Progenitor cell of endocrine pancreas (in vitro differentiated cells): ENCODE measurements around the gene ABI1. TPM values are rescaled to one million over a fixed set of nuclear protein-coding genes. Genes with fewer than 3 reads are reported as not detected.

ENCODE experiments used
- DNase-seq: peaks from one replicate; pipeline ENCODE4 v3.0.0; 2021; ENCODE audit warnings: low spot score; ENCODE audit not compliant: unreplicated experiment
- H3K27ac Mint-ChIP-seq: 2 replicates; pipeline ENCODE4 v1.8.0; 2021; ENCODE audit warnings: mild to moderate bottlenecking, moderate library complexity, mixed read lengths
- H3K27me3 Mint-ChIP-seq: 2 replicates; pipeline ENCODE4 v1.8.0; 2021; ENCODE audit warnings: mixed read lengths
- H3K36me3 Mint-ChIP-seq: 2 replicates; pipeline ENCODE4 v1.8.0; 2022; ENCODE audit warnings: mixed read lengths; ENCODE audit not compliant: insufficient read depth
- H3K4me1 Mint-ChIP-seq: 2 replicates; pipeline ENCODE4 v1.8.0; 2021; ENCODE audit warnings: low read depth, mixed read lengths
- H3K4me3 Mint-ChIP-seq: 2 replicates; pipeline ENCODE4 v1.8.0; 2021; ENCODE audit warnings: low read depth, mild to moderate bottlenecking, moderate library complexity, mixed read lengths
- H3K9me3 Mint-ChIP-seq: 2 replicates; pipeline ENCODE4 v1.8.0; 2021; ENCODE audit warnings: low read depth, mixed read lengths
- CTCF ChIP-seq: fragments of 200-600 bp; sonication (generic); IDR thresholded peaks from one replicate; pipeline ENCODE4 v1.5.0; 2021; ENCODE audit warnings: antibody characterized with exemption, mild to moderate bottlenecking; ENCODE audit not compliant: unreplicated experiment
- total RNA-seq: library from RNA; stranded (reverse); gene quantifications from 2 replicates; pipeline ENCODE4 v1.2.1, GENCODE V29; 2021

ABI1 gene
- total RNA-seq, 1 donor from 2014 or later: 48.2 TPM

DNA sequence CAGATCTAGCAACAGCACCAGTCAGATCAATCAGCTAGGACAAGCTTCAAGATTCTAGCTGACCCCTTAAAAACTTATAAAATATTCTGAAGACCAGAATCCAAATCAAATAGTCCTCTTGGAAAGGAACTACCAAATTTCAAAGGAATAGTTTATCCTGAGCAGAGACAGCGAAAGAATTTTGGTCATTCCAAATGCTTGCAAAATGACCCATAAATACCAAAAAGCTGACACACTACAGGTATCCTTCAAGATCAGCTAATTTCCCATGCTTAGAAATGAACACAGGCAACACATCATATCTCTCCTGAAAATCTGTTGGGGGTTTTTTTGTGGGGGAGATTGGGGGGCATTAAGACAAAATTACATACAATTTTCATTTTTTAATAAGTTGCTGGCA is 84.5 kb downstream of the ABI1 start:
- Mint-ChIP-seq H3K27me3 (no peaks in the 10 kb centered on the region), H3K36me3 (no peaks in the 10 kb centered on the region), H3K4me3 (no peak overlapping the region), H3K9me3 (no peaks in the 10 kb centered on the region), H3K27ac (no peak overlapping the region), H3K4me1 (peaks cover 8% of the 10 kb centered on the region)
- no peak for DNase-seq
- TF ChIP-seq CTCF: no peak

DNA sequence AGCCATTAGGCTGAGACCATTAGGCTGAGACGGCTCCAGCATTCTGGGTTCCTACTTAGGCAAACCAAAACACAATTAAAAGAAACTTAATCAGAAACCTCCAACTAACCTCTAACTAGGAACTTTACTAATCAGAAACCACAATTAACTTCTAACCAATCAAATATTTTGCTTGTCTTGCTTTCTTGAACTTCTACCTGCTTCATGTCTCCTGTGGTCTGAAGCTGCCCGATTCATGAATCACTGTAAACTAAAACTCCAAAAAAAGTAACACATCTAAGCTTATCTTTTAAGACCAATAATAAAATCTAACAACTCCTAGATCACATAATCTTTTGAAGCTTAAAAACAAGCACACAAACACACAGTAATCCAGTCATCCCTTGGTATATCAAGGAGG is 87.1 kb downstream of the ABI1 start:
- Mint-ChIP-seq H3K4me3 (no peak overlapping the region), H3K27ac (no peak overlapping the region), H3K27me3 (no peaks in the 10 kb centered on the region), H3K4me1 (peaks cover 4% of the 10 kb centered on the region), H3K36me3 (no peaks in the 10 kb centered on the region), H3K9me3 (no peaks in the 10 kb centered on the region)
- TF ChIP-seq CTCF: no peak
- DNase-seq: no peak

DNA sequence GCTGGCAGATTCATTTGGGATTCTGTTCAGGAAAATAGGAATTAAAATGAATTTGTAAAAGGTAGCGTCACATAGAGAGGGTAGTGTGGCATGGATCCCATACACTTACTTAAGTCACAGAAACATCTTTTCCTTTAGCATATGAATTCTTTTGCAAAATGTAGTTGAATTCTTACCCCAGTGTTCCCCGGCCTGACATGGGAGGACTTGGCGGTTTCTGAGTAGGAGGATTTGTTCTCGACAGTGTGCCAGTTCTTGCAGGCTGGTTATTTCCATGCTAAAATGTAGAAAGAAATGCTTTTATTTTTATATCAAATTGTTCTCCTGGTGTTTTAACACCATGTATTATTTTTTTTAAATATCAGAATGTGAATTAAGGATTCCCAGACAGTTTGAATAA is 90.7 kb downstream of the ABI1 start:
- DNase-seq: no peak
- Mint-ChIP-seq H3K27ac (no peak overlapping the region), H3K27me3 (no peaks in the 10 kb centered on the region), H3K9me3 (no peaks in the 10 kb centered on the region), H3K36me3 (peaks cover 5% of the 10 kb centered on the region), H3K4me1 (peaks cover 4% of the 10 kb centered on the region), H3K4me3 (no peak overlapping the region)
- no peak for TF ChIP-seq CTCF

- no peak for DNase-seq
- peaks cover 6% of the 10 kb centered on the region for H3K36me3 Mint-ChIP-seq
- no peak overlapping the region for H3K27ac Mint-ChIP-seq
- no peak overlapping the region for H3K4me3 Mint-ChIP-seq
- no peak for TF ChIP-seq CTCF
- no peaks in the 10 kb centered on the region for H3K4me1 Mint-ChIP-seq
- no peaks in the 10 kb centered on the region for H3K27me3 Mint-ChIP-seq
- no peaks in the 10 kb centered on the region for H3K9me3 Mint-ChIP-seq
Measured at GRCh38 chr10:26765549-26765948, 95.2 kb downstream of the ABI1 start.

GRCh38 chr10:26759008-26759407 is 101.8 kb downstream of the ABI1 start:
- H3K4me1 Mint-ChIP-seq: peaks cover 1% of the 10 kb centered on the region
- H3K36me3 Mint-ChIP-seq: peaks cover 1% of the 10 kb centered on the region
- no peaks in the 10 kb centered on the region for H3K9me3 Mint-ChIP-seq
- H3K27me3 Mint-ChIP-seq: no peaks in the 10 kb centered on the region
- TF ChIP-seq CTCF: no peak
- no peak for DNase-seq
- no peak overlapping the region for H3K4me3 Mint-ChIP-seq
- no peak overlapping the region for H3K27ac Mint-ChIP-seq
